Stimulated activated CD8-positive, alpha-beta memory T cell treated with anti-CD3 and anti-CD28 coated beads, Interleukin-15, amount 100 ng/mL, for 1 hour (primary cell): ENCODE results near the gene MTHFR.

ENCODE experiments used
- DNase-seq: peaks from one replicate; pipeline ENCODE4 v3.0.0-alpha.2; 2020; ENCODE audit warnings: low read depth

Gene MTHFR

GRCh38 chr1:11796036-11796828, 9.5 kb downstream of the MTHFR start:
- no peak for DNase-seq

GRCh38 chr1:11795238-11795890, 10.4 kb downstream of the MTHFR start:
- DNase-seq = no peak

- no peak for DNase-seq
These were observed 11.1 kb downstream of the MTHFR start for GRCh38 chr1:11794446-11795237.

GRCh38 chr1:11793819-11794218, 11.9 kb downstream of the MTHFR start:
- DNase-seq = no peak

GRCh38 chr1:11792106-11792505, 13.7 kb downstream of the MTHFR start:
- DNase-seq = no peak

GRCh38 chr1:11790880-11791715, 14.7 kb downstream of the MTHFR start:
- DNase-seq = no peak

GRCh38 chr1:11790101-11790879, 15.5 kb downstream of the MTHFR start:
- no peak for DNase-seq

- no peak for DNase-seq
These were observed 16.4 kb downstream of the MTHFR start for GRCh38 chr1:11789126-11790067.

GRCh38 chr1:11788549-11789053, 17.2 kb downstream of the MTHFR start:
- DNase-seq = no peak

- DNase-seq = no peak
These were observed 17.8 kb downstream of the MTHFR start for GRCh38 chr1:11787804-11788436.

GRCh38 chr1:11787251-11787803, 18.4 kb downstream of the MTHFR start:
- DNase-seq = no peak

GRCh38 chr1:11786168-11786567, 19.6 kb downstream of the MTHFR start:
- DNase-seq = no peak

- DNase-seq = no peak
These were observed 20.6 kb downstream of the MTHFR start for GRCh38 chr1:11784993-11785769.

GRCh38 chr1:11784256-11784992, 21.3 kb downstream of the MTHFR start:
- no peak for DNase-seq

GRCh38 chr1:11783556-11783955, 22.2 kb downstream of the MTHFR start:
- DNase-seq = no peak

- no peak for DNase-seq
These were observed 23.5 kb downstream of the MTHFR start for GRCh38 chr1:11782127-11782708.

GRCh38 chr1:11781297-11781696, 24.5 kb downstream of the MTHFR start:
- DNase-seq = no peak
